HG03558 (cell line): Measurements from ENCODE around the gene IL27RA.
"Not testable (repeated sequence)": the region's sequence is repeated elsewhere in the genome, so short reads cannot be mapped to it uniquely, and the experiment has no call there.

Source experiments
- ATAC-seq: cut with Tn5 transposase; IDR thresholded peaks from one replicate; pipeline ENCODE4 v1.9.1; 2021; ENCODE audit warnings: moderate number of reproducible peaks; ENCODE audit not compliant: unreplicated experiment; ENCODE audit errors: extremely low read depth

The IL27RA gene

GRCh38 chr19:13997631-13997962, 34.0 kb upstream of the IL27RA start:
- no peak for ATAC-seq

- ATAC-seq = no peak
These were observed 33.1 kb upstream of the IL27RA start for GRCh38 chr19:13998426-13998825.

DNA sequence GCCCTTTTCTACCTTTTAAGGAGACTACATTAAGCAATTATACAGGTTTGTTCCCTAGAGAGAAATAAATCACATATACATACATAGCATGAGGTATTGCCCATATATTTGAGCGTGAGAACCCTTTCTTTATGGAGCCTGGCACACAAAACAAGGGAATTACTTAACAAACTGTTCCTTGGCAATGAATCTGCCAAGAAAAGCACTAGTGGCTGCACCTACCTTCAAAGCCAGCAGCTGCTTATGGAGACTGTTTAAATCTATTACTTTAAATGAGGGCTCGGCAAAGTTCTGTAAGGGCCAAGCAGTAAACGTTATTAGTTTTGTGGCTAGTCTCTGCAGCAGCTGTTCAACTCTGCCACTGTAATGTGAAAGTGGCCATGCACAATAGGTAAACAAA, 32.5 kb upstream of the IL27RA start:
- ATAC-seq = no peak

DNA sequence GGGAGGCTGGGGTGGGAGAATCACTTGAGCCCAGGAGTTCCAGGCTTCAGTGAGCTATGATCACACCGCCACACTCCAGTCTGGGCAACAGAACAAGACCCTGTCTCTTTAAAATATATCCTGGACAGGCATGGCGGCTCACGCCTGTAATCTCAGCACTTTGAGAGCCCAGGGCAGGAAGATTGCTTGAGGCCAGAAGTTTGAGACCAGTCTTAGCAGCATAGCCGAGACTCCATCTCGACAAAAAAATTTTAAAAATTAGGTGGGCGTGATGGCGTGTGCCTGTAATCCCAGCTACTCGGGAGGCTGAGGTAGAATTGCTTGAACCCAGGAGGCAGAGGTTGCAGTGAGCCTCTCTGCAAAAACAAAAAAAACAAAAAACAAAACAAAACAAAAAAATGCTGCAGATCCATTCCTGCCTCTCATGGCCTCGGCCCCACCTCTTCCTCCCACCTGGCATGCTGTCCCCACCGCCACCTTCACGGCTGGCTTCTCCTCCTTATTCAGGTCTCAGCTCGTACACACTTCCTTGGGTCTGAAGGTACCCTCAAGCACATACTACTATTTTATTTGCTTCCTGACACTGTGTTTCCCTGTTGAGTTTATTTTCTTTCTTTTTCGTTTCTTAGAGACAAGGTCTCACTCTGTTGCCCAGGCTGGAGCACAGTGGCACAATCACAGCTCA, 30.7 kb upstream of the IL27RA start:
- no peak for ATAC-seq

GRCh38 chr19:14002571-14003250, 28.9 kb upstream of the IL27RA start:
- ATAC-seq = no peak

DNA sequence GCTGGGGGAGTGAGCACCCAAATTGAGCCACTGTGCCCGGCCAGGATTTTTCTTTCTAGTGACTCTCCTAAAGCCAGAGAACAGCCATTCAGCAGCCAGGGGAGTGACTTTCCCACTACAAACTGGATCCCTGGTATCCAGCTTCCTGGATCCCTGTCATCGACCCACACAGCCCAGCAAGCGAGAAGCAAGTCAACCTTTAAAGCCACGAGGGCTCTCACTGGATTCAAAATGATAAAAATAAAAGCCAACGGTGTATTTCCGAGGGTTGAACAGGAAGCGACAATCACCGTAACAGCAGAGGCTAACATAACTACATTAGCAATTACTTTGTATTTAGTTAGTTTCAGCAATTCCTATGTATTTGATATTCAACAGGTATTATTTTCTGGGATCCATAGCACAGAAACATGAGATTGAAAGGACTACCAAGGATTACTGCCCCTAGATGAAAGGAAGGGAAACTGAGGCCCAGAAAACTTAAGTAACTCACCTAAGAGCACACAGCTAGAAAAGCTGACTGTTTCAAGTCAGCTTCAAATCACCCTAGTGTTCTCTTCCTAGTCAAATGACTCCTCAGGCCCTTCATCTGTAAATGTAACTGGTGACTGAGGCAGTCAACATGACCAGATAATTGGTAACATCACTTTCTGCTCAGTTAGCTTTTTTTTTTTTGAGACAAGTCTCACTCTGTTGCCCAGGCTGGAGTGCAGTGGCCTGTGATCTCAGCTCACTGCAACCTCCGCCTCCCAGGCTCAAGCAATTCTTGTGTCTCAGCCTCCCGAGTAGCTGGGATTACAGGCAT, 28.1 kb upstream of the IL27RA start:
- no peak for ATAC-seq

DNA sequence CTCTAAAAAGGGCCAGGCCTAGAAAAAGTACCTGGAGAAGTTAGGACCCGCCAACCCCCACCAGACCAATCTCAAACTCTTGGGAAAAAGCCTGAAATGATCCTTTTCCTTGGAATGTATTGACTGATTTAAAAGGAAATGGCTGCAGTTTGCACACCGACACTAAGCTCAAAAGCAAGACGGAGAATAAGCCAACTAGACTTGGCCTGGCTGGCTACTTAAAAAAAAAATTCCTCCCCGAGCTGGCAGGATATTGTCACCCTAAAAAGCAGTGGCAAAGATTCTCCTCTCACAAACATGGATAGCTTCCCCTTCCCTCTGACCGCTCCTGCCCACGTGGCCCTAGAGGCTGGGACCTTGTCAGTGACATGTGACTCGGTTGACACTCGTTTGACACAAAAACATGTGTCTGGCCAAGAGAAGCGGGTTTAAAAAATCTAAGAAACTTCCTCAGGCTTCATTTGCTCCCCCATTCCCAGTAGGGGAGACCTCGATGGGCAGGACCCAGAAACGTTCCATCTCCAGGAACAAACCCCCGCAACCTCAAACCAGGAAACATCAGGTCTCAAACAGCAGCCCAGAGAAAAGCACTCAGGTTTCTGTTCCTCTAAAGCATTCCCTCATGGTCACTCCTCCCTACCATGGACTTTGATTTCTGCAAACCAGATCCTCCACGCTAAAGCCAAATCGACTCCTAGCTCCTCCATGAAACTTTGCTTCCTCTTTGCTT, 26.8 kb upstream of the IL27RA start:
- no peak for ATAC-seq

- ATAC-seq = no peak
These were observed 26.0 kb upstream of the IL27RA start for GRCh38 chr19:14005349-14006084.

GRCh38 chr19:14006085-14006765, 25.3 kb upstream of the IL27RA start, which contains the start of gene RFX1:
Gene RFX1 (minus strand): TSS chr19:14006320. CDS start chr19:13993843, 12,477 bp downstream.
- peak; percentile 45 for ATAC-seq

GRCh38 chr19:14006766-14007562, 24.6 kb upstream of the IL27RA start:
- ATAC-seq = peak; percentile 16

GRCh38 chr19:14012378-14012915, 19.1 kb upstream of the IL27RA start:
- ATAC-seq = no peak

GRCh38 chr19:14015524-14016035, 16.0 kb upstream of the IL27RA start:
- peak; percentile 62 for ATAC-seq

GRCh38 chr19:14019100-14019499, 12.5 kb upstream of the IL27RA start:
- no peak for ATAC-seq

DNA sequence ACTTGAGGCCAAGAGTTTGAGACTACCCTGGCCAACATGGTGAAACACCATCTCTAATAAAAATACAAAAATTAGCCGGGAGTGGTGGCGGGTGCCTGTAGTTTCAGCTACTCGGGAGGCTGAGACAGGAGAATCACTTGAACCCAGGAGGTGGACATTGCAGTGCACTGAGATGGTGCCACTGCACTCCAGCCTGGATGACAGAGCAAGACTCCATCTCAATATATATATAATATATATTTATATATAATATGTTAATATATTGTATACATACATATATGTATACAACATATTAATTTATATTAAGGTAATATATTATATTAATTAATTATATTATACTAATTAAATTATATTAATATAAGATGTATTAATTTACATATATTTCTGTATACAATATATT, 11.8 kb upstream of the IL27RA start:
- not testable (repeated sequence) for ATAC-seq

DNA sequence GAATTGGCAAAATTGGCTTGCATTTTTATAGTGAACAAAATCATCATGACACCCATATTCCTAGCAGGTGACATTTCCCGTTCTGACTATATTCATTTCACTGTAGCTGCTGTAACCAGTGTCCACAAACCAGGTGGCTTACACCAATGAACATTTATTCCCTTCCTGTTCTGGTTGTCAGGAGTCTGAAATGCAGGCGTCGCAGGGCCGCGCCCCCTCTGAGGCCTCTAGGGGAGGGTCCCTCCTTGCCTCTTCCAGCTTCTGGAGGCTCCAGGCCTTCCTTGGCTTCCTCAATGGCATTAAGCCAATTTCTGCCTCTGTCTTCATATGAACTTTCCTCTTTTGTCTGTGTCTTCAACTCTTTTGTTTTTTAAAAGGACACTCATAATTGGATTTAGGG, 10.1 kb upstream of the IL27RA start:
- no peak for ATAC-seq

GRCh38 chr19:14022469-14022868, 9.1 kb upstream of the IL27RA start:
- no peak for ATAC-seq

DNA sequence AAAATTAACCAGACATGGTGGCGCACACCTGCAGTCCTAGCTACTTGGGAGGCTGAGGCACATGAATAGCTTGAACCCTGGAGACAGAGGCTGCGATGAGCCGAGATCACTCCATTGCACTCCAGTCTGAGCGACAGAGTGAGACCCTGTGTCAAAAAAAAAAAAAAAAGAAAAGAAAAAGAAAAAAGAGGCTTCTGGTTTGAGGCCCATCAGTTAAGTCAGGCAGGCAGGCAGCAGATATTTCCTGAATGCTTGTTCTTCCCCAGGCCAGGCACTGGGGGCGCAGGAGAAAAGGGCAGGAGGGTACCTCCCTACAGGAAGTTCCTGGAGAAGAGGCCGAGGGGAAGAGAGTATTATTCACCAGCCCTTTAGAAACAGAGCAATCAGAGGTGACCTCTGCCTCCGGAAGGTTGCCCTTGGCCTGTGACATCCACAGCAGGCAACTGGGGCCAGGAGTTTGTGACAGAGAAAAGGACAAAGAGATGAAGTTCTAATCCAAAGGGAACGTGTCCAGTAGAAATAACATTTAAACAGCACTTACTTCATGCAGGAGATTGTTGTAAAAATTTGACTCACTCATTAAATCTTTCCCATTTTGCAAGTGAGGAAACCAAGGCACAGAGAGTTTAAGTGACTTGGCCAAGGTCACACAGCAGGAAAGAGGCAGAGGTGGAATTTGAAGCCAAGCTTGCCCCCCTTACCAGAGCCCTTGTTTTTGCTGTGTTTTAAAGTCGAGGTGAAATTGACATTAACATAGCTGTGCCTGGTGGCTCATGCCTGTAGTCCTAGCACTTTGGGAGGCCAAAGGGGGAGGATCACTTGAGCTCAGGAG, 7.9 kb upstream of the IL27RA start:
- ATAC-seq = no peak
